ENCODE results near the gene CCDC188.

The CCDC188 gene

GRCh38 chr22:20127869-20128618 lies 22.8 kb downstream of the CCDC188 start (continued):
- TF ChIP-seq PRDM4 (tag by site-specific recombination; IDR thresholded peaks at IDR 0.05) (peak; percentile 58; the same call in 1 of the 2 replicates), ZNF561 (tag by site-specific recombination; IDR thresholded peaks at IDR 0.05; ENCODE audit: borderline replicate concordance) (no peak), IKZF3 (tag by site-specific recombination; IDR thresholded peaks at IDR 0.05) (peak; percentile 62; the same call in 1 of the 2 replicates), ZNF645 (tag by site-specific recombination; IDR thresholded peaks at IDR 0.05) (no peak), ZBTB17 (tag by site-specific recombination; IDR thresholded peaks at IDR 0.05) (peak; percentile 56; the same call in 1 of the 2 replicates), ZNF843 (tag by site-specific recombination; IDR thresholded peaks at IDR 0.05) (no peak), ZNF404 (tag by site-specific recombination; IDR thresholded peaks at IDR 0.05) (no peak), ZNF600 (tag by site-specific recombination; IDR thresholded peaks at IDR 0.05) (peak; percentile 70), ZNF449 (tag by site-specific recombination; IDR thresholded peaks at IDR 0.05) (no peak), ZNF19 (tag by site-specific recombination; IDR thresholded peaks at IDR 0.05; ENCODE audit: low read depth) (no peak), WT1 (tag by site-specific recombination; IDR thresholded peaks at IDR 0.05) (0 out of 2 replicates have a peak, but pooled peaks have one; percentile 10), ZXDB (tag by site-specific recombination; IDR thresholded peaks at IDR 0.05) (no peak), EGR2 (tag by site-specific recombination; IDR thresholded peaks at IDR 0.05; ENCODE audit: low read depth) (no peak), MZF1 (tag by site-specific recombination; IDR thresholded peaks at IDR 0.05; ENCODE audit: borderline replicate concordance) (0 out of 2 replicates have a peak, but pooled peaks have one; percentile 24), ZNF76 (tag by site-specific recombination; IDR thresholded peaks at IDR 0.05; ENCODE audit: borderline replicate concordance, low read depth) (no peak), ZNF747 (tag by site-specific recombination; IDR thresholded peaks at IDR 0.05) (no peak), ZNF501 (tag by site-specific recombination; IDR thresholded peaks at IDR 0.05) (no peak)

GRCh38 chr22:20127318-20127868 lies 23.5 kb downstream of the CCDC188 start:
- ChIA-PET POLR2A (interaction anchor here (1.2 to 4.9 kb wide), 2 partner anchors 8 to 14 kb away, joined by 4 to 62 read pairs; partner anchors contain the start of genes RANBP1 and TRMT2A), CTCF (interaction anchor here (1.3 kb wide), 1 partner anchor 10 kb away, joined by 3 read pairs; no protein-coding TSS in a partner anchor)
- H3K4me3 ChIP-seq (ENCODE audit: low read depth, low read length), result no peak overlapping the region
- TF ChIP-seq SCRT2 (tag by site-specific recombination; IDR thresholded peaks at IDR 0.05) (no peak), PRDM1 (tag by site-specific recombination; IDR thresholded peaks at IDR 0.05) (no peak), ZBTB8A (tag by site-specific recombination; IDR thresholded peaks at IDR 0.05) (no peak)
- no peaks in the 10 kb centered on the region for H3K4me1 ChIP-seq (ENCODE audit: control insufficient read depth, insufficient read depth, low read length)
- H3K9me3 ChIP-seq (ENCODE audit: control insufficient read depth, insufficient read depth, low read depth, low read length), result no peaks in the 10 kb centered on the region
- H3K27ac ChIP-seq (ENCODE audit: extremely low read depth, low read depth, low read length), result no peak overlapping the region
- H3K36me3 ChIP-seq (ENCODE audit: control insufficient read depth in 2 of 2, insufficient read depth in 1 of 2, low read length in 2 of 2), result peaks cover 13 to 59% of the 10 kb centered on the region in 2 experiments; a peak in 2 of 3 replicates
